Ishikawa (cell line): ENCODE measurements around the gene MTF2.

Experiments used
- CREB1 ChIP-seq: IDR thresholded peaks from 2 replicates; pipeline ENCODE4 v1.6.1; 2012; ENCODE audit warnings: low read depth
- EGR1 ChIP-seq: IDR thresholded peaks from 2 replicates; pipeline ENCODE4 v1.6.1; 2012
- EP300 ChIP-seq: IDR thresholded peaks from 2 replicates; pipeline ENCODE4 v1.6.1; 2012; ENCODE audit warnings: borderline replicate concordance
- FOXM1 ChIP-seq: IDR thresholded peaks from 2 replicates; pipeline ENCODE4 v1.6.1; 2012; ENCODE audit warnings: low read depth, borderline replicate concordance
- MAX ChIP-seq: IDR thresholded peaks from 2 replicates; pipeline ENCODE4 v1.6.1; 2012
- NFIC ChIP-seq: IDR thresholded peaks from 2 replicates; pipeline ENCODE4 v1.6.1; 2012
- TAF1 ChIP-seq: IDR thresholded peaks from 2 replicates; pipeline ENCODE4 v1.6.1; 2012; ENCODE audit warnings: low read depth, mild to moderate bottlenecking
- TCF12 ChIP-seq: IDR thresholded peaks from 2 replicates; pipeline ENCODE4 v1.6.1; 2012; ENCODE audit warnings: low read depth

- no peak for TF ChIP-seq FOXM1
- TF ChIP-seq CREB1: no peak
- TF ChIP-seq EP300: no peak
- TF ChIP-seq TCF12: no peak
- no peak for TF ChIP-seq NFIC
- TF ChIP-seq TAF1: no peak
- TF ChIP-seq EGR1: no peak
- no peak for TF ChIP-seq MAX
Measured at GRCh38 chr1:93078638-93078985, 471 bp upstream of the MTF2 start.
